G401.6 (cell line): ENCODE measurements around the gene ERO1A.

Source experiments
- FAIRE-seq: peaks from 2 replicates; lab custom pipeline; 2012; peaks lifted over from hg19 to GRCh38; lab: Jason Lieb, UNC

ERO1A gene

DNA sequence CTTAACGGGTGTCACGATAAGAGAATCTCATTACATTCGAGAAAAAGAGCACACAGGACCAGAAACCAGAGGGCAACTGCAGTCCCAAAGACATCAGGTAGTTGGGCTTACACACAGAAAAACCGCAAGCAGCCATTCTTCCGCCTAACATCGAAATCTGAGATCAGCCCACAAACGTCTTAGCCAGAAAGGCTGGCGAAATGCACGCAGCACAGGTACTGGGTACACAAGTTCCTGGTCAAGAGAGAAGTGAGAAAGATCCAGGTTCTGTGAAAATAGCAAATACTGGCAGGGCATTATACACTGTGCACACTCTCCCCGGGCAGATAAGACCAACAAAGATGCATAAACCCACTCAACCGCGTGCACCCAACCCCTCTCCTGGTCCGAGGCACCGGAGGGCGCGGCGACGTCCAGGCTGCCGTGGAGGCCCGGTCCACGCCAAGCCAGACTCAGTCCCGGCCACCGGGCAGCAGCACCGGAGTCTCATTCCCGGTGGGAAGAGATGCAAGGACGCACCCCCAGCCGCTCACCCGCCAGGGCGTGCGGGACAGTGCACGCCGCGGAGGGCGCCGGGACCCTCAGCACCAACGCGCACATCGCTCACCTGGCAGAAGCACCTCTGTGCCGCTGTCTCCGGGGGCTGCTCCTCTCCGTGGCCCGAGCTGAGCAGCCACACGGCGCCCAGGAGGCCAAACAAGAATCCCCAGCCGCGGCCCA, 437 bp downstream of the ERO1A start:
- no peak for FAIRE-seq

DNA sequence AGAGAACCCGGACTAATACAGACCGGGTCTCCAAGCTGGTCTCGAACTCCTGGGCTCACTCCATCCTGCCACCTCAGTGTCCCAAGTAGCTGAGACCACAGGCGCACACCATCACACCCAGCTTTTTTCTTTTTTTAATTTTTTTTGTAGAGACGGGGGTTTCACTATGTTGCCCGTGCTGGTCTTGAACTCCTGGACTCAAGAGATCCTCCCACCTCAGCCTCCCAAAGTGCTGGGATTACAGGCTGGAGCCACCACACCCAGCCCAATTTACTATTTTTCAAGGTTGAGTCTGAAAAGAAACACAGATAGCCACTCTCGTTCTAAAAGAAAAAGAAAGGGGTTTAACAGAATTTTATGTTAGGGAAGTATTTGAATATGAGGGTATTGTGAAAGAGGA, 1.8 kb downstream of the ERO1A start:
- FAIRE-seq = no peak

GRCh38 chr14:52693036-52693435, 2.3 kb downstream of the ERO1A start:
- FAIRE-seq = no peak

DNA sequence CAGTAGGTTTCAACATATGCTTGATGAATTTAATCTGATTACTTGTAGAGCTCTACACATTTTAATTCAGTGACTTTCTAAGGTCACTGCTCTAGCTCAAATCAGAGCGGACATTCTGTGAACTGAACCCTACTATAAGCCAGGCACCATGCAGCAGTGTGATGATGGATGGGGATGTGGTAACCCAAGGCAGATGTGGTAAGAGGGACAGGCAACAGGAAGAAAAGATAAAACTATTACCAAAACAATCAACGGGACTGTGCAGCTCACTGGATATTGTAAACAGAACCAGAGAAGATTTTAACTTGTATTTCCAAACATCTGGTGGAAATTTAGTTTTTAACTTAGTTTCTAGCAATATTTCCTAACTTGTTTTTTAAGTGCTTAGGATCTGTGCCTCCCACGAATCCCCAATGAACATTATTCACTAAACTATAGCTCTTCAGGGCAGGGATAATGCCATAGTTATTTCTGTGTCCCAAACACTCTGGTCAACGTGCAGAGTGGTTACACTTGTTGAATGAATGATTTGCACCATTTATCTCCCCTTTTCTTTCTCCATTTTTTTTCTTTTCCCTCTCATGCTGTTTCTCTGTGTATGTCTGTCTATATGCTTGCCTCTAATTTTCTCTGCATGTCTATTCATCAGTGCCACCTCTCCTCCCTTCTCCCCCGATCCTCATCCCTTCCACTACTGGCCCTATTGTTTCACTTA, 3.0 kb downstream of the ERO1A start:
- no peak for FAIRE-seq

GRCh38 chr14:52690983-52691760, 4.2 kb downstream of the ERO1A start:
- FAIRE-seq = no peak

DNA sequence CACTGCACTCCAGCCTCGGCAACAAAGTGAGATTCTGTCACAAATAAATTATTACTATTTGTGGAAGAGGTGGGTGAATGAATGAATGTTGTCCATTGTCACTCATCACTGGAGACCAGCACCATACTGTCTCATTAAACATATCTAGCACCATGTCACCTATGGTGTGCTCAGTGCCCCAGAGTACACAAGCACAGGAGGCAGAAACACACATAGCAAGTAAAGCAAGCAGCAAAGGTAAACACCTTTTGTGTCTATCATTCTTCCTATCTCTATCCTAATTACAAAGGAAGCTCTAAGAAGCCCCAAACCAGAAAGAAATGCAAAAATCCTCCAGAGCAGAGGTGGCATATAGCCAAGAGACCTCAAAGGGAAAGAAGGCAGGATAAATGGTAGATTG, 9.2 kb downstream of the ERO1A start:
- no peak for FAIRE-seq

GRCh38 chr14:52683985-52684520, 11.3 kb downstream of the ERO1A start:
- no peak for FAIRE-seq

DNA sequence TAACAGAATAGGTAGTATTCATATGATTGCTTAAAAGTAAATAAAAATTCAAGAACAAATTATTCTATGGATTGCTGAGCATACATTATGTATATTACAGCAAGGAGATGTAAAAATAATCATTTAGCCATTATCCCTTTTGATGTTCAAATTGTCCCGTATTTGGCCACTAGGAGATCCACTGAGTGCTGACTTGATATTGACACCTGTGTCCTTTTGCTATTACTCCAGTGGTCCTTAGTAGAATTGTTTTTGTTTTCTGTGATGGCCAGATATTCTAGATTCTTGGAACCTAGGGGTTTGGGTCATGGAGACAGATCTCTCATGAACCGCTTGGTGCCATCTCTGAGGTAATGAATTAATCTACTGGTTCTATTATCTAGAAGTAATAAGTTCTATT, 16.8 kb downstream of the ERO1A start:
- peak; percentile 39 for FAIRE-seq

DNA sequence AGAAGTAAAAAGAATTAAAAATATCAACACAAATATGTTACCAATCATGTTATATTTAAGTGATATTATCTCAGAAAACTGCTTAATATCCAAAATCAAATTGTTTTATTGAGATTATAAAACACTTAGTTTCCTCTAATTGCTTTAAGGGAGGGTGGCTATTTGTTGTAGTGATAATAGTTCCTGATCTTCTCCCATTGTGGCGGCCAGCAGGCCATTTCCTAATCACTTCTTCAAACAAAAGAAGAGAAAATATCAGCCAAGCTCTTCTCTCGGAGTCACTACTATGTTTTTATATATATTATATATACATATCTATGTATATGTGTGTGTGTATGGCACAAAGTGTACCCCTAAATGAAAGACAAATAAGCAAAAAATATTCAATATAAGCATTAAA, 31.5 kb downstream of the ERO1A start:
- peak; percentile 81 for FAIRE-seq

GRCh38 chr14:52661314-52661713, 34.0 kb downstream of the ERO1A start:
- no peak for FAIRE-seq

- FAIRE-seq = no peak
Observed at GRCh38 chr14:52660832-52661231, 34.5 kb downstream of the ERO1A start.

DNA sequence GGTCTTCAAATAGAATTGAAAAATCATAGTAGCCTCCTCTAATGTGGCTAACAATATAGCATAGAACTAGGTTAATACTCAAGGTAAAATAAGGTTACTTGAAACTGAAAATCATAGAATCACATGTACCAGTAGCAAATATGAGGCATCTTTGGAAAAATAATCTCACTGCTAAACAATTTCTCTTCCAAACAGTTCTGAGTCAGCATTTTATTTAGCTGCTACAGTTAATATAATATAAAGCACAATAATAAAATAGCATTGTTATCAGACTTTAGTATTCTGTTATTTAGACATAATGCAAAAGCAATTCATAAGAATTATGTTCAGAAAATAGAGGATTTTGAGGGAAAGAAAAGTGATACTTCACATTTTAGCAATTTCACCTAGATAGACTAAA, 35.0 kb downstream of the ERO1A start:
- FAIRE-seq = no peak

GRCh38 chr14:52656905-52657304, 38.5 kb downstream of the ERO1A start:
- no peak for FAIRE-seq

DNA sequence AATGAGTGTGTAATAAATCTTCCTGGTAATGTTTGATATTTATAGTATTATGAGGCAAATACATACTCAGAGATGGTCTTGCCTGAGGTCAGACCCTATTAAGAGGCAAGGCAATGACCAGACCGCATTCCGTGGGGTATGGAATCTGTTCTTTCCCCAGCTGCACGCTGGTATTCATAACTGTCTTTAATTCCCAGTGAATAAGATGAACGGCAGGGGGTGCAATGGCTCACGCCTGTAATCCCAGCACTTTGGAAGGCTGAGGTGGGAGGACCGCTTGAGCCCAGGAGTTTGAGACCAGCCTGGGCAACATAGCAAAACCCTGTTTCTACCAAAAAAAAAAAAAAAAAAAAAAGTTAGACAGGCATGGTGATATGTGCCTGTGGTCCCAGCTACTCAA, 44.6 kb downstream of the ERO1A start:
- FAIRE-seq = no peak

- FAIRE-seq = peak; percentile 54
Observed at GRCh38 chr14:52649511-52649910, 45.8 kb downstream of the ERO1A start.

- no peak for FAIRE-seq
Observed at GRCh38 chr14:52641745-52642144, 53.6 kb downstream of the ERO1A start.

- no peak for FAIRE-seq
Observed at GRCh38 chr14:52640137-52640536, 55.2 kb downstream of the ERO1A start.

DNA sequence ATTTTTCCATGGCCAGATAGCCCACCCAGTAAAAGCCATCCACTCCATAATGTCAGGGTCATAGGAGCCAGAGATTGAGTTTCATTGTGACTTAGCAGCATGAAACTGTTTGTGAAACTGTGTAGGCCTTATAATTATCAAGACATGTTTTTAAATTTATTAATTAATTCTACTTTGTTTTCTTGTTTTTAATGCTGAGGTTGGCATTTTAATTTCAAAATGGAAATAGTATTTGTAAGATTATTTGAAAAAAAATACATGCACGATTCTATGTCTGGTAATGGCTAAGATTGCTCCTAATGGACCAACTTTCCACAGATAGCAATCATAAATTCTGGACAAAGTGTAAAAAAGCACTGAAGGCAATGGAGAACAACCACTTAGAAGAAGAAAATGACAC, 75.7 kb downstream of the ERO1A start:
- FAIRE-seq = no peak

DNA sequence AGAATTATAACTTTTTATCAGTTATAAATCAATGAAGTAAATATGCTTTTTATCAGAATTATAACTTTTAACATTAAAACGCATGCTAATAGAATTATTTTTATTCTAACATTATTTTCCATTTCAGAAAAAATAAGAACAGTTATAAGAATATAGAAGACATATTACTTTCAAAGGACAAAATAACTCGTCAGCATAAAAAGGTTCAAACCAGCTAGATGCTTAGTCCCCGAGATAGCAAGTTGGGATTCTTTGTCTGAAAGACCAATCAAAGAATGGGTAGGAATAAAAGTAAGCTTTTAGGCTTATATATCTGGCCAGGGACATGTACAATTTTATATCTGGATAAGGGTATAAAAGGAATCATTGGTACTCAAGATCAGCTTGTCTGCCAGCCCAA, 76.8 kb downstream of the ERO1A start:
- peak; percentile 34 for FAIRE-seq

GRCh38 chr14:52610187-52610586, 85.2 kb downstream of the ERO1A start:
- FAIRE-seq = peak; percentile 54

- FAIRE-seq = no peak
Observed at GRCh38 chr14:52609445-52610044, 85.8 kb downstream of the ERO1A start.

DNA sequence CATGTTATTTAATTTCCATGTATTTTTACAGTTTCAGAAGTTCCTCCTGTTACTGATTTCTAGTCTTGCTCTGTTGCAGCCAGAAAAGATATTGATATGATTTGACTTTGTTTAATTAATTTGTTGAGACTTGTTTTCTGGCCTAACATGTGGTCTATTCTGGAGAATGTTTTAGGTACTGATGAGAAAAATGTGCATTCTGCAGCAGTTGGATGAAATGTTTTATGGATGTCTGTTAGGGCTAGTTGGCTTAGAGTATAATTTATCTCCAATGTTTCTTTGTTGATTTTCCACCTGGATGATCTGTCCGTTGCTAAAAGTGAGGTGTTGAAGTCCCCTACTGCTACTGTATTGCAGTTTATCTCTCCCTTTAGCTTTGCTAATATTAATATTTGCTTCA, 88.3 kb downstream of the ERO1A start:
- no peak for FAIRE-seq

DNA sequence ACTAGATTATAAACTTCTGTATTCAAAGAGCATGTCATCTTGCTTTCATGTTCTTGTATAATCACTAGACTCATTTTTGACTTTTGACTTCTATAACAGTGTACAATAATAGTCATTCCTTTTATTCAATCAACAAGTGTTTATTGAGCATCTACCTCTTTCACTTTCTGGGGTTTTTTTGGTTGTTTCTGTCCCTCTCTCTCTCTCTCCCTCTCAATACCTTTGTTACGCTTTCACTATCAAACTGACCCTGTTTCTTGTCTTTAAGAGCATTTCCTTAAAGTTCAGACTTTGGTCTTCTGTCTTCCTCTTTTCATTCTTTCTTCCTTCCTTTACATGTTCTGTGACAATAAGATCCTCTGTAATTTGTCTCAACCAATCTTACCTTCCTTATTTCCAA, 93.2 kb downstream of the ERO1A start:
- no peak for FAIRE-seq
